DOHH2 (cell line): ENCODE data around the gene METTL16.

Experiments
- H3F3A ChIP-seq: fragments of 200-600 bp; sonication (generic), shearing (Covaris generic); 2 replicates; pipeline ENCODE4 v1.6.0; 2016; ENCODE audit warnings: antibody characterized with exemption, mild to moderate bottlenecking; ENCODE audit not compliant: control insufficient read depth, insufficient read depth
- H3K27ac ChIP-seq: fragments of 200-600 bp; sonication (generic); 2 replicates; pipeline ENCODE4 v1.5.1; 2014; ENCODE audit warnings: low read depth, mild to moderate bottlenecking, low read length, moderate library complexity
- H3K27me3 ChIP-seq: fragments of 200-600 bp; sonication (generic); 2 replicates; pipeline ENCODE4 v1.6.1; 2014; ENCODE audit warnings: mild to moderate bottlenecking, low read length, mixed read lengths; ENCODE audit not compliant: control insufficient read depth
- H3K36me3 ChIP-seq: fragments of 200-600 bp; sonication (generic); 2 replicates; pipeline ENCODE4 v1.6.1; 2014; ENCODE audit warnings: mild to moderate bottlenecking, low read length, moderate library complexity, mixed read lengths; ENCODE audit not compliant: control insufficient read depth
- H3K4me1 ChIP-seq: fragments of 200-600 bp; sonication (generic); 2 replicates; pipeline ENCODE4 v1.6.1; 2014; ENCODE audit warnings: mild to moderate bottlenecking, low read length, mixed read lengths; ENCODE audit not compliant: control insufficient read depth
- H3K4me2 ChIP-seq: fragments of 200-600 bp; sonication (generic); 2 replicates; pipeline ENCODE4 v1.6.0; 2014; ENCODE audit warnings: mild to moderate bottlenecking, low read length, moderate library complexity
- H3K4me3 ChIP-seq: fragments of 200-600 bp; sonication (generic); 2 replicates; pipeline ENCODE4 v1.5.1; 2014; ENCODE audit warnings: mild to moderate bottlenecking, low read length, mixed read lengths
- H3K79me2 ChIP-seq: fragments of 200-600 bp; sonication (generic); 2 replicates; pipeline ENCODE4 v1.6.1; 2014; ENCODE audit warnings: mild to moderate bottlenecking, low read length, mixed read lengths; ENCODE audit not compliant: control insufficient read depth
- H3K9me2 ChIP-seq: fragments of 200-600 bp; sonication (generic); replicated peaks from 2 replicates; pipeline ENCODE4 v1.6.1; 2014; ENCODE audit warnings: mild to moderate bottlenecking, low read length, mixed read lengths; ENCODE audit not compliant: control insufficient read depth
- H3K9me3 ChIP-seq: fragments of 200-600 bp; sonication (generic); 2 replicates; pipeline ENCODE4 v1.6.1; 2014; ENCODE audit warnings: antibody characterized with exemption, low read length, mixed read lengths; ENCODE audit not compliant: control insufficient read depth, insufficient read depth
- H4K20me1 ChIP-seq: fragments of 200-600 bp; sonication (generic); 2 replicates; pipeline ENCODE4 v1.6.0; 2014; ENCODE audit warnings: low read depth, mild to moderate bottlenecking, antibody characterized with exemption, low read length, moderate library complexity; ENCODE audit not compliant: control insufficient read depth, insufficient read depth
- CTCF ChIP-seq: fragments of 200-600 bp; sonication (generic); IDR thresholded peaks from one replicate; pipeline ENCODE4 v1.5.1; 2014; ENCODE audit warnings: antibody characterized with exemption, mild to moderate bottlenecking, low read depth, low read length; ENCODE audit not compliant: poor library complexity, severe bottlenecking
- EZH2phosphoT487 ChIP-seq: fragments of 200-600 bp; sonication (generic); IDR thresholded peaks from 2 replicates; pipeline ENCODE4 v1.6.1; 2017; ENCODE audit warnings: borderline replicate concordance, mild to moderate bottlenecking, antibody characterized with exemption, low read length, moderate library complexity, mixed read lengths

METTL16 gene

GRCh38 chr17:2517539-2517938 is 5.9 kb upstream of the METTL16 start:
- no peak for TF ChIP-seq CTCF
- TF ChIP-seq EZH2phosphoT487, result no peak
- Histone ChIP-seq H3K9me2 (no peaks in the 10 kb centered on the region), H3K79me2 (peaks cover 3% of the 10 kb centered on the region), H3K27me3 (no peaks in the 10 kb centered on the region), H3K4me2 (peak overlapping the region; percentile 62), H3K4me3 (peak overlapping the region; percentile 40), H3K4me1 (peaks cover 20% of the 10 kb centered on the region), H3K9me3 (no peaks in the 10 kb centered on the region), H3K27ac (no peak overlapping the region), H3K36me3 (no peaks in the 10 kb centered on the region), H4K20me1 (no peaks in the 10 kb centered on the region), H3F3A (peaks cover 7% of the 10 kb centered on the region; the same call in 1 of the 2 replicates)

GRCh38 chr17:2511138-2511461 is 588 bp downstream of the METTL16 start:
- no peaks in the 10 kb centered on the region for H4K20me1 ChIP-seq

GRCh38 chr17:2510559-2510958 is 1.1 kb downstream of the METTL16 start:
- H3K27me3 ChIP-seq, result no peaks in the 10 kb centered on the region
- H3K4me3 ChIP-seq, result peak overlapping the region; percentile 85
- H3K4me1 ChIP-seq, result peaks cover 32% of the 10 kb centered on the region
- peak overlapping the region; percentile 87 for H3K27ac ChIP-seq
- peaks cover 52% of the 10 kb centered on the region for H3K79me2 ChIP-seq
- H3F3A ChIP-seq, result peaks cover 10% of the 10 kb centered on the region
- no peaks in the 10 kb centered on the region for H3K9me3 ChIP-seq
- no peak for TF ChIP-seq CTCF
- TF ChIP-seq EZH2phosphoT487, result no peak
- H3K4me2 ChIP-seq, result peak overlapping the region; percentile 71
- H3K36me3 ChIP-seq, result peaks cover 15% of the 10 kb centered on the region
- no peaks in the 10 kb centered on the region for H3K9me2 ChIP-seq
- no peaks in the 10 kb centered on the region for H4K20me1 ChIP-seq

More at GRCh38 chr17:2511138-2511461, 588 bp downstream of the METTL16 start:
- peaks cover 13% of the 10 kb centered on the region for H3F3A ChIP-seq
- H3K27me3 ChIP-seq, result no peaks in the 10 kb centered on the region
- no peaks in the 10 kb centered on the region for H3K9me2 ChIP-seq
- peaks cover 46% of the 10 kb centered on the region for H3K79me2 ChIP-seq
- H3K27ac ChIP-seq, result peak overlapping the region; percentile 87
- peak overlapping the region; percentile 71 for H3K4me2 ChIP-seq
- H3K4me1 ChIP-seq, result peaks cover 32% of the 10 kb centered on the region
- H3K4me3 ChIP-seq, result peak overlapping the region; percentile 85
- TF ChIP-seq CTCF, result no peak
- no peak for TF ChIP-seq EZH2phosphoT487
- no peaks in the 10 kb centered on the region for H3K9me3 ChIP-seq
- H3K36me3 ChIP-seq, result peaks cover 13% of the 10 kb centered on the region
